ENCODE measurements around the gene SYAP1.
"Not testable (repeated sequence)": the region's sequence is repeated elsewhere in the genome, so short reads cannot be mapped to it uniquely, and the experiment has no call there.

The SYAP1 gene

GRCh38 chrX:16783452-16783851 is 64.0 kb downstream of the SYAP1 start:
- DNase-seq: no peak

- DNase-seq: not testable (repeated sequence)
Measured at GRCh38 chrX:16784440-16784839, 65.0 kb downstream of the SYAP1 start.

- DNase-seq: peak in 1 of 2 experiments; percentile 26
Measured at GRCh38 chrX:16785247-16786138, 66.1 kb downstream of the SYAP1 start.

GRCh38 chrX:16786139-16786790 is 66.9 kb downstream of the SYAP1 start, which contains the start of gene TXLNG:
Gene TXLNG, plus strand, starts transcription at chrX:16786466. Its CDS starts 22 bp downstream, at chrX:16786488.
- DNase-seq: peak; percentile 99

GRCh38 chrX:16786791-16787735 is 67.7 kb downstream of the SYAP1 start:
- peak; percentile 63 to 70 for DNase-seq

GRCh38 chrX:16788477-16788876 is 69.1 kb downstream of the SYAP1 start:
- DNase-seq: no peak

GRCh38 chrX:16796298-16796697 is 76.9 kb downstream of the SYAP1 start:
- no peak for DNase-seq

GRCh38 chrX:16797358-16797757 is 77.9 kb downstream of the SYAP1 start:
- no peak for DNase-seq

GRCh38 chrX:16797841-16798240 is 78.4 kb downstream of the SYAP1 start:
- DNase-seq: no peak

- DNase-seq: no peak
Measured at GRCh38 chrX:16804923-16805464, 85.6 kb downstream of the SYAP1 start.

- no peak for DNase-seq
Measured at GRCh38 chrX:16807548-16807947, 88.1 kb downstream of the SYAP1 start.

GRCh38 chrX:16807976-16808542 is 88.6 kb downstream of the SYAP1 start:
- no peak for DNase-seq

- DNase-seq: no peak
Measured at GRCh38 chrX:16814597-16814996, 95.2 kb downstream of the SYAP1 start.
